Psoas muscle (tissue), 8 donors: ENCODE measurements around the gene RPL12. TPM values are rescaled to one million over a fixed set of nuclear protein-coding genes. Genes with fewer than 3 reads are reported as not detected.

ENCODE experiments used
- ATAC-seq, 4 donors: fragments of 200-7000 bp; cut with Tn5 transposase; one replicate each; pipeline ENCODE4 v1.9.1; 2020; ENCODE audit warnings: moderate library complexity in 3 of 4, mild to moderate bottlenecking in 2 of 4
- DNase-seq, 2 donors: peaks; one replicate each; pipeline ENCODE4 v3.0.0-alpha.2; 2020
- H3K27ac ChIP-seq: fragments of 200-600 bp; one replicate; pipeline ENCODE4 v1.8.0; 2022
- H3K27me3 ChIP-seq, 3 donors: fragments of 200-600 bp in 1 of 3; one replicate each; pipeline versions ENCODE4 v1.6.1 to v1.8.0; 2013 to 2022; ENCODE audit warnings: low read length in 2 of 3, mild to moderate bottlenecking in 2 of 3, moderate library complexity in 1 of 3; ENCODE audit not compliant: insufficient read depth in 3 of 3
- H3K36me3 ChIP-seq, 2 donors: fragments of 200-600 bp in 1 of 2; one replicate each; pipeline versions ENCODE4 v1.6.1 to v1.8.0; 2013 to 2022; ENCODE audit warnings: low read depth in 1 of 2, mild to moderate bottlenecking in 1 of 2, moderate library complexity in 1 of 2; ENCODE audit not compliant: insufficient read depth in 1 of 2
- H3K4me1 ChIP-seq: fragments of 200-600 bp; one replicate; pipeline ENCODE4 v1.8.0; 2022
- H3K4me3 ChIP-seq: fragments of 200-600 bp; one replicate; pipeline ENCODE4 v1.8.0; 2022; ENCODE audit warnings: mild to moderate bottlenecking
- H3K9me3 ChIP-seq: fragments of 200-600 bp; one replicate; pipeline ENCODE4 v1.8.0; 2022
- WGBS, 3 donors: extraction: QIAGEN DNeasy Blood & Tissue Kit; methylation state at CpG; one replicate each; pipeline versions ENCODE4 v1.1.6 to v1.1.7; 2013; 5-methylcytosine and 5-hydroxymethylcytosine counted together
- intact Hi-C, 2 donors: fragments of 100-400 bp; cut with DNase I; formaldehyde crosslinking; loops; one replicate each; pipeline versions ENCODE4 v1.11.0 to v1.14.2; 2022
- polyA plus RNA-seq, 3 donors: library from polyadenylated mRNA; stranded (reverse); fragments of 200-250 nt; gene quantifications; one replicate each; pipeline ENCODE4 v1.2.3, GENCODE V29; 2013
- total RNA-seq, 4 donors: library from RNA; stranded (reverse); fragmentation: NEBNext Ultra II Directional in 2 of 4; extraction: Animal tissue kit (Norgen Biotek cat#: 25700) in 2 of 4; gene quantifications; one replicate each; pipeline versions ENCODE4 v1.2.1 to v1.2.4, GENCODE V29; 2021 to 2023
- TF ChIP-seq, protein P1 (sequence below): fragments of 200-600 bp; IDR thresholded peaks from one replicate; pipeline ENCODE4 v1.8.0; 2022; ENCODE audit warnings: antibody characterized with exemption
- donor health status: healthy with polysubstance abuse.
- donor health status: DM: no; HTN: no; CAD: no; lungs with moderate emphysema.
- donor health status: Bipolar disorder and iron deficiency.
- donor health status: healthy.
- donor health status: DM: yes; HTN: yes; CAD: no.
- donor health status: DM: no; HTN: no; CAD: no.
- donor health status: DM: no; HTN: no; CAD: no.
- donor health status: DM: yes; HTN: yes; CAD: no.

Gene RPL12
- total and polyA plus RNA-seq, 7 donors = 748 to 2,317 (median 1,111) TPM

DNA sequence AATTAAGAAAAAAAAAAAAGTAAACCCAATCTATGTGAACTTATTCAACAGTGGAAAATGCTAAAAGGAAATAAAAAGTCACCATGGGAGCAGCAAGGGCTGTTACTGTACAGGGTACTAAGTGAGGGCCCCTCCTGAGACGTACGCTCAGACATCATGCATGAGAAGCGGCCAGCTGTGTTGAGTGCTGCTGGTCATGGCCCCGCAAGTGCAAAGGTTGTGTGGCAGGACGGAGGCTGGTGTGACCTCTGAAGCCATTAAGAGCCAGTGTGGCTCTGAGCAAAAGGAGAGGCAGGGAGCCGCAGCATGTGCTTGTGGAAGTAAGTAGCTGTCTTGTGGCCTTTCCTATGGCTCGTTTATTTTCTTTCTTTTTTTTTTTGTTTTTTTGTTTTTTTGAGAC lies 30.1 kb downstream of the RPL12 start:
- H3K9me3 ChIP-seq = no peaks in the 10 kb centered on the region
- H3K27me3 ChIP-seq = no peaks in the 10 kb centered on the region
- ATAC-seq = no peak
- H3K4me3 ChIP-seq = no peak overlapping the region
- H3K4me1 ChIP-seq = peaks cover 31% of the 10 kb centered on the region
- intact Hi-C loops = no loop called here
- DNase-seq = no peak
- WGBS, 3 donors = 89 to 90% (median 89%) methylated on average over 7 of the region's 7 CpGs
- H3K36me3 ChIP-seq = no peaks in the 10 kb centered on the region
- no peak overlapping the region for H3K27ac ChIP-seq
- TF ChIP-seq, protein P1, sequence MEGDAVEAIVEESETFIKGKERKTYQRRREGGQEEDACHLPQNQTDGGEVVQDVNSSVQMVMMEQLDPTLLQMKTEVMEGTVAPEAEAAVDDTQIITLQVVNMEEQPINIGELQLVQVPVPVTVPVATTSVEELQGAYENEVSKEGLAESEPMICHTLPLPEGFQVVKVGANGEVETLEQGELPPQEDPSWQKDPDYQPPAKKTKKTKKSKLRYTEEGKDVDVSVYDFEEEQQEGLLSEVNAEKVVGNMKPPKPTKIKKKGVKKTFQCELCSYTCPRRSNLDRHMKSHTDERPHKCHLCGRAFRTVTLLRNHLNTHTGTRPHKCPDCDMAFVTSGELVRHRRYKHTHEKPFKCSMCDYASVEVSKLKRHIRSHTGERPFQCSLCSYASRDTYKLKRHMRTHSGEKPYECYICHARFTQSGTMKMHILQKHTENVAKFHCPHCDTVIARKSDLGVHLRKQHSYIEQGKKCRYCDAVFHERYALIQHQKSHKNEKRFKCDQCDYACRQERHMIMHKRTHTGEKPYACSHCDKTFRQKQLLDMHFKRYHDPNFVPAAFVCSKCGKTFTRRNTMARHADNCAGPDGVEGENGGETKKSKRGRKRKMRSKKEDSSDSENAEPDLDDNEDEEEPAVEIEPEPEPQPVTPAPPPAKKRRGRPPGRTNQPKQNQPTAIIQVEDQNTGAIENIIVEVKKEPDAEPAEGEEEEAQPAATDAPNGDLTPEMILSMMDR = no peak

DNA sequence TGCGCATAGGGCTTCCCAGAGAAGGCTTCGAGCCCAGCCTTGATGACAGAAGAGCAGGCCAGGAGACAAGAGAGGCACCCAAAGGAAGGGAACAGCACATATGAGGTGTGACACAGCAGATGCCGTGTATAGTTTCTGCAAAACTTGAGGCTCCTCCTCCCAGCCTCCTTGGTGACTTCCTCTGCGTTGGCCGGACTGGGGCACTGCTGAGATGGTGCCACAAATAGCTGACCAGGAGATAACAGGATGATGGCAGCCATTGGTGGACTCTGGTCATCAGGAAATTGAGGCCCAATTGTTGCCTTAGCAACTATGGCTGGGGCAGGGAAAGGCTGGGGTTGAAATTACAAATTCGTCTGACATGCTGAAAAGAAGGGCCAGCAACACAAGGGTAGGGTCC lies 31.9 kb downstream of the RPL12 start:
- no peak for DNase-seq
- Histone ChIP-seq H3K4me1 (peaks cover 21% of the 10 kb centered on the region), H3K27me3 (no peaks in the 10 kb centered on the region), H3K27ac (no peak overlapping the region), H3K36me3 (no peaks in the 10 kb centered on the region), H3K9me3 (no peaks in the 10 kb centered on the region), H3K4me3 (no peak overlapping the region)
- TF ChIP-seq, protein P1 = no peak
- intact Hi-C loops = no loop called here
- WGBS, 3 donors = 83 to 87% (median 87%) methylated on average over 3 to 6 of the region's 6 CpGs
- no peak for ATAC-seq

DNA sequence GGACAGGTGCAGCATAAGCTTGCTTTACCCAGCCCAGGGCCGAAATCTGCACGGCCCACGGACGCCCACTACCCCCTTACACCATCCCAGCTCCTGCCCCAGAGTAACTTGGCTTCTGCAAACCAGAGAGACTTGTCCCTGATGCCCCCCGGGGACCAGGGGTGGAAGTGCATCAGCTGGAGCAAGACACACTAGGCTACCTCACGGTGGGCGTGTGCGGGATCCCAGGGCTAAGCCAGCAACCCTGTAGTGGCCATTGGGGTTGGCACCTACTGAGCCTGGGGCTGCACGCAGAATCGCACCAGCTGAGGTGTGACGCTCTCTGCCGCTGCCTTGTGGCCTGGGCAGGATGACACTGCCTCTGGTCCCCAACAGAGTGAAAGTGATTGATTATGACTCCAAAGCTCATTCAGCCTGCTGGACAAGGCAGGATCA lies 33.2 kb downstream of the RPL12 start:
- H3K4me3 ChIP-seq = no peak overlapping the region
- H3K27ac ChIP-seq = no peak overlapping the region
- DNase-seq (peak; percentile 30 to 58), ATAC-seq (peak; percentile 26 to 71 (median 64))
- H3K27me3 ChIP-seq = no peaks in the 10 kb centered on the region
- 43 to 53% (median 45%) methylated on average over 12 of the region's 12 CpGs for WGBS, 3 donors
- TF ChIP-seq, protein P1 = peak; percentile 26
- H3K9me3 ChIP-seq = no peaks in the 10 kb centered on the region
- intact Hi-C loops = no loop called here
- no peaks in the 10 kb centered on the region for H3K36me3 ChIP-seq
- H3K4me1 ChIP-seq = peaks cover 16% of the 10 kb centered on the region

DNA sequence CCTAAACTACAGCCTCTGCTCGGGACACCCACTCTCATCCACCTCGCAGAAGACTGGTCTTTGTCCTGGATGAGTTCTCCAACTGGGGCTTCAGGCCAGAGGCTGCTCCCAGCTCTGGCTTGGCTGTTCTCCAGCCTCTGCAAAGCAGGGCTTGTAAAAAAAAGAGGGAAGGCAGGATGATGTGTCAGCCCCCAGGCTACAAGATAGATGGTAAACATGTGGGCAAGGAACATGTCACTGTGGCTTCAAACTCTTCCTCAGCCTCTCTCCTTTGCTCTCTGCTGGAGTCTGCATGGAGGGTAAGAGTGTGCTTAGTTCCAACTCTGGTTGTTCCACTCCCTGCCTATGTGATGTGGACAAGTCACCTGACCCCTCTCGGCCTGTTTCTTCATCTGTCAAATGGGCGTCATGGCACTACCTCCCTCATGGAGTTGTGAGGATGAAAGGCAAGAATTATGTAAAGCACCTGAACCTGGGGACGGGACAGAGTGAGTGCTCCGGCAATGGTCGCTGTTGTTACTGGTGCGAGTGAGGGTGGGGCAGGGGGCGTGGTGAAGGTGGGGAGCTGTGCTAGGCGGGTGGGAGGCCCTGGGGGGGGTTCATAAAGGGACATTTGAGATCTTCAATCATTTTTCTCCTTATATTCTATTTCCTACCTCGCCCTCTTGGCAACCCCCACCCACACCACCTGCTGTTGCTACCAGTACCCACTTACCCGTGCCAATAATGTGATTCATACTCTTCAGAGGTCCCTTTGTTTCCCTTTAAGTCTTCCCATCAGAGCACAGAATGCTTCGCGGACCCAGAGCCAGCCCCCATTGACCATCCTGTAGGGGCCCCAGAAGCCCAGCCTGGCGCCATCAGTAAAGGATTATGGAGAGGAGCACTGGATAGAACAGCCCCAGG lies 33.8 kb downstream of the RPL12 start:
- 42 to 58% (median 56%) methylated on average over 15 of the region's 15 CpGs for WGBS, 3 donors
- ATAC-seq = peak; percentile 19 to 37 (median 33)
- H3K27ac ChIP-seq = no peak overlapping the region
- no peaks in the 10 kb centered on the region for H3K36me3 ChIP-seq
- peaks cover 11% of the 10 kb centered on the region for H3K4me1 ChIP-seq
- no peak for DNase-seq
- TF ChIP-seq, protein P1 = no peak
- H3K27me3 ChIP-seq = no peaks in the 10 kb centered on the region
- intact Hi-C loops = no loop called here
- H3K9me3 ChIP-seq = no peaks in the 10 kb centered on the region
- no peak overlapping the region for H3K4me3 ChIP-seq
